Mesangial cell (primary cell): ENCODE data around the gene FGR. TPM values are rescaled to one million over a fixed set of nuclear protein-coding genes. Genes with fewer than 3 reads are reported as not detected.

Experiments used
- total RNA-seq: library from RNA; depleted of rRNA; stranded (reverse); fragments of >200 nt; gene quantifications from 2 replicates; pipeline ENCODE4 v1.2.3, GENCODE V29; 2015

Gene FGR
- total RNA-seq = under 0.01 TPM in 1 of 2 replicates, not detected in the other

GRCh38 chr1:27634985-27635367 is at the start of gene FGR:
TSS of gene FGR (minus strand) at chr1:27635185. CDS start at chr1:27623916, 11,269 bp downstream.

DNA sequence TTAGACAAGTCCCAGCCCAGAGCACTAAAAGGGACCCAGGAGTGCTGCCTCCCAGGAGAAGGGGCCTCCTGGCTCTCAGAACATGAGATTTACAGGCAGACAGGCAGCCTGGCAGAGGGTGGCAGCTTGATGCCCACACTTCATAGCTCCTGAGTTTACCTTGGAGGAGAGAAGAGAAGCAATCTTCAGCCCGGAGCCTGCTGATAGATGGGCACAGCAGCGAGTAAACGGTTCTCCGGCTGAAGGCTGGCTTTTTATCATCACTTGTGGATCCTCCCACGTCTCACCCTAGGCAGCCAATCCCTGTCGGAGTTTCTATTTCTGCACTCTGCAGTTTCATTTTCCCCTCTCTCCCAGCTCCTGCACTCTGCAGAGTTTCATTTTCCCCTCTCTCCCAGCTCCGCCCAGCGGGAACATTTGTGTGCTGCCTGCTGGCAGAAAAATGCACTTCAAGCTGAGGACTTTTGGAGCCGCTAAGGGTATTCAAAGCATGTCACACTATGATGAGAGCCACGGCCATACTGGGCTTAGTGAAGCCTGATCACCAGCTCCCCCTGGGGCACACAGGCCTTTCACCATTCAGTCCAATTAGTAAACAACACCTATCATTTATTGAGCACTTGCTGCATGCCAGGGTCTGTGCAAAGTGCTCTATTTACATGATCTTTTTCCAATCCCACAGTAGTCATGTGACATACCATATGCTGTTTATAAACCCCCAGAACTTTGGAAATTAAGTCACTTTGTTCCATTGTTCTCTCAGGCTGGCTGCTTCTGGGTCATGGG is 37.2 kb upstream of the FGR start, which contains the start of gene IFI6:
Gene IFI6, minus strand, starts transcription at position 229 of the 786 bp plus-strand sequence. CDS start 2,878 bp downstream, outside the sequence.

GRCh38 chr1:27603681-27604578 is 31.1 kb downstream of the FGR start, which contains the start of gene AHDC1:
TSS of gene AHDC1 (minus strand) at chr1:27604144. CDS start at chr1:27552115, 52,029 bp downstream.

Other genes starting within 250 kb of the FGR start
- 1.6 and 2.4 TPM in 2 replicates for gene GPR3, start 242.6 kb downstream of the FGR start, total RNA-seq
- 31.4 and 50.8 TPM in 2 replicates for gene WASF2, start 145.0 kb downstream of the FGR start, total RNA-seq
- gene AHDC1, start 31.0 kb downstream of the FGR start, total RNA-seq = 12.4 and 29.7 TPM in 2 replicates
- gene IFI6, start 37.0 kb upstream of the FGR start, total RNA-seq = 17.8 and 32.6 TPM in 2 replicates
- gene FAM76A, start 90.8 kb upstream of the FGR start, total RNA-seq = 5.7 and 7.3 TPM in 2 replicates
- 22.3 and 39.8 TPM in 2 replicates for gene STX12, start 138.0 kb upstream of the FGR start, total RNA-seq
- 30.3 and 35.5 TPM in 2 replicates for gene PPP1R8, start 195.6 kb upstream of the FGR start, total RNA-seq
- gene THEMIS2, start 237.4 kb upstream of the FGR start, total RNA-seq = 8.5 and 27.8 TPM in 2 replicates